GM19468 (cell line): ENCODE data around the gene KCNJ10.

ENCODE experiments used
- ATAC-seq: cut with Tn5 transposase; IDR thresholded peaks from one replicate; pipeline ENCODE4 v1.9.1; 2021; ENCODE audit warnings: mild to moderate bottlenecking, moderate library complexity, moderate number of reproducible peaks; ENCODE audit not compliant: unreplicated experiment; ENCODE audit errors: extremely low read depth

KCNJ10 gene

DNA sequence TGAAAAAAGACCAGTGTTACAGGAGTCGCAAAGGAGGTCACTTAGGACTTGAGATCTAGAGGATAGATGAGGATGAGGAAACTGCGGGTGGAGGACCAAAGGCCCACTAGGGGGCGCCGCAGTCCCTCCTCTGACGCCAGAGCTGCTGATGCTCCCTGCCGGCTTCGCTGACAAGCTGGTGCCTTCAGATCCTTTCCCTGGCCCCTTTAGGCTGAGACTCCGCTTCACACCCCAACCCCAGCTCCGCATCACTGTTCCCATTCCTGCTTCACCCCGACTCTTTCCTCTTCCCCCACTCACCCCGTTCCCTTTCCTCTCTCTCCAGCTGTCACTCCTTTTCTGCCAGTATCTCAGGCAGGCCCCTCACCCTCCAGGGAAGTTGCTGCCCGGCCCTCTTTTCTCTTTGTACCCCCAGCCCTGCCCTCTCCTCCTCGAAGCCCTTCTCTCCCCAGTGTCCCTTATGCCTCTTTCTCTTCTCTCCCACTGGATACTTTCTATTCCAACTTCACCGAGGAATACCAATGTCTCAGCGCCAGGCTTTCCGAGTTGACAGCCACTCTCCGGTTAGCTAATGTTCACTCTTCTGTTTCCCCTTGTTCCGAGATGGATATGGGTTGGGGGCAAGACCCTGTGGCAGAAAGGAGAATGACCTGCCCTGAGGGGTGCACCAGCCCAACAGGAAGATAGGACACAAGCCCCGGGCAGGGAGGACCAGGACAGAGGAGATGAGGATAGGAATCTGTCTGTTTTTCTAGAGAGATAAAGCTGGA, 15.9 kb upstream of the KCNJ10 start:
- ATAC-seq: no peak

DNA sequence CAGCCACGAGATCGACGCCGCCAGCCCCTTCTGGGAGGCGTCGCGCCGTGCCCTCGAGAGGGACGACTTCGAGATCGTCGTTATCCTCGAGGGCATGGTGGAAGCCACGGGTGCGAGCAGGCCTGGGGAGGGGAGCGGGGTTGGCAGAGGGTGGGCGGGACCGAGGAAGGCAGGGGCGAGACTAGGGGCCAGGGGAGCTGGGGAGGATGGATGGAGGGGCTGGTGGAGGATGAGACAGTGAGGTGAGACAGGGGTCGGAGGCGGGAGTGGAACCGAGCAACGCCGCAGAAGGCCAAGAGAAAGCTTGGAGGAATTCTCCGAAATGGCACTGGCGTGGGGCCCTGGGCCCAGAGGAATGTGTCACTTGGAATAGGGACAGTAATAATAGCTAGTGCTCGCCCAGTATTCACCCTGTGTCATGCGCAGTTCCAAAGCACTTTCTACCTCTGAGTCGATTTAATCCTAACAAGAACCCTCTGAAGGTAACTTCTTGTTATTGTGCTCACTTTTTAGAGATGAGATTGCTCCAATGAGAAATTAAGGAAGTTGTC, 14.9 kb upstream of the KCNJ10 start:
- ATAC-seq: no peak

DNA sequence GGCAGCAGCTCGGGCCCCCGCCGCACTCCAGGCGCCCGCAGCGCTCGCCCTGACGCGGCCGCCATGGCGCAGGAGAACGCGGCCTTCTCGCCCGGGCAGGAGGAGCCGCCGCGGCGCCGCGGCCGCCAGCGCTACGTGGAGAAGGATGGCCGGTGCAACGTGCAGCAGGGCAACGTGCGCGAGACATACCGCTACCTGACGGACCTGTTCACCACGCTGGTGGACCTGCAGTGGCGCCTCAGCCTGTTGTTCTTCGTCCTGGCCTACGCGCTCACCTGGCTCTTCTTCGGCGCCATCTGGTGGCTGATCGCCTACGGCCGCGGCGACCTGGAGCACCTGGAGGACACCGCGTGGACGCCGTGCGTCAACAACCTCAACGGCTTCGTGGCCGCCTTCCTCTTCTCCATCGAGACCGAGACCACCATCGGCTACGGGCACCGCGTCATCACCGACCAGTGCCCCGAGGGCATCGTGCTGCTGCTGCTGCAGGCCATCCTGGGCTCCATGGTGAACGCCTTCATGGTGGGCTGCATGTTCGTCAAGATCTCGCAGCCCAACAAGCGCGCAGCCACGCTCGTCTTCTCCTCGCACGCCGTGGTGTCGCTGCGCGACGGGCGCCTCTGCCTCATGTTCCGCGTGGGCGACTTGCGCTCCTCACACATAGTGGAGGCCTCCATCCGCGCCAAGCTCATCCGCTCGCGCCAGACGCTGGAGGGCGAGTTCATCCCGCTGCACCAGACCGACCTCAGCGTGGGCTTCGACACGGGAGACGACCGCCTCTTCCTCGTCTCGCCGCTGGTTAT, 14.2 kb upstream of the KCNJ10 start:
- no peak for ATAC-seq

DNA sequence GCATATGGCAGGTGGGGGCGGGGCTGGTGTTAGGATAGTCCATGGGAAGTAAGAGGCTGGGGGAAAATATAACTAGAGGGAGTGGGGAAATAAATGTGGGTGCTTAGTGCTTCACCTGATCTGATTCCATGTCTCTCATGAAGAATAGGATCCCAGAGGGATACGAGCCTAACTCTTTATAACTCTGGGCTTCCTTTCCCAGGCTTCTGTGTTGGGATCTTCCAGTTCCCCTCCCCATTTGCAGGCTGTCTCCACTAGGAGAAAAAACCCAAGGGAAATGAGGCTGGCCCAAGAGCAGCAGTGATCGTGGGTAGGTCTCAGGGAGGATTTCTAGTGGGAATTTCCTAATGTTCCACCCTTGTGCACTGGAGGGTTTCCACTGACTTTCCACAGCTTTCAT, 13.0 kb upstream of the KCNJ10 start:
- ATAC-seq: no peak

DNA sequence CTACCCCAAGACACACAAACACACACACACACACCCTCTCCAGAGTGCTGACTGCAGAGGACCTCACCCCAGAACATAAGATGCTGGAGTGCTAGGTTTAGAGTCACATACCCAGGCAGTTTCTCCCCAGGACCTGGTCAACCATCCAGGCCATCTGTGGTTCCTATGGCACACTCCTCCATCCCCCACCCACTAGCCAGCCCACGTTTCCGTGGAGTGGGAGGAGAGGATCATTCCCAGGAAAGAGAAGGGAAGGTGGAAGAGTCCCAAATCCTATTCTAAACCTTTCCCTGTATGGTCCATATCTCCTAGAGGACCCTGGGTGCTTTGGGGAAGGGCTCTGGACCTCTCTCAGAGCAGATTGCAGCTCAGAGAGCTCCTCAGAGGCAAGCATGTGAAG, 12.5 kb upstream of the KCNJ10 start:
- ATAC-seq: no peak

DNA sequence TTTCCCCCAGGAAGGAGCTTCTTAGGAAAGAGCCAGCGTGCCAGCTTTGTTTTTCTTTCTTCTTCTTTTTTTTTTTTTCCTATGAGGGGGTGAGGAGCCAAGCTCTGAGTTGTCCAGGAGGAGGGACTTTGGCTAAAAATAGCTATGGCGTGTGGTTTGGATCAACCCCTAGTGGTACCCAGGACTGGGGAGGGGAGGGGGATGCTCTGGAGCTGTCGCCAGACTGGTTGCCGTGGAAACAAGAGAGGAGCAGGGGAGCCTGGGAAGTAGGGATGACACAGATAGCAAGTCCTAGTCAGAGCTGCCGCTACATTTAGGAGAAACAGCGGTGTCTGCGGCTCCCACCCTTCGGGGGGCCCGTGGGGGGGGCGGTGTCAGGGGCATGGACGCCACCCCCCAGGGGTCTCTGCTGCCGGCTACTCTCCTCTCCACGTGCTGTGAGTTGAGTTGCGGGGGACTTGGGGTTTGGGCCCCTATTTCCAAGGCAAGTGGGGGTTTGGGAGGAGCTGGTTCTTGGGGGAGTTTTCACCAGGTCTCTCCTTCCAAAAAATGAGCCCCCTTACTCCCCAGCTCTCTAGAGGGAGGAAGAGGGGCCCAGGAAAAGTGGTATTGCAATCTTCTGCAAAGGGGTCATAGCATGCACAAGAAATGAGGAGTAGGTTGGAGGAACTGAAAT, 11.4 kb upstream of the KCNJ10 start, which contains the start of gene KCNJ9:
Gene KCNJ9, plus strand, starts transcription at position 278 of the 676 bp plus-strand sequence. CDS start 2,493 bp downstream, outside the sequence.
- no peak for ATAC-seq

DNA sequence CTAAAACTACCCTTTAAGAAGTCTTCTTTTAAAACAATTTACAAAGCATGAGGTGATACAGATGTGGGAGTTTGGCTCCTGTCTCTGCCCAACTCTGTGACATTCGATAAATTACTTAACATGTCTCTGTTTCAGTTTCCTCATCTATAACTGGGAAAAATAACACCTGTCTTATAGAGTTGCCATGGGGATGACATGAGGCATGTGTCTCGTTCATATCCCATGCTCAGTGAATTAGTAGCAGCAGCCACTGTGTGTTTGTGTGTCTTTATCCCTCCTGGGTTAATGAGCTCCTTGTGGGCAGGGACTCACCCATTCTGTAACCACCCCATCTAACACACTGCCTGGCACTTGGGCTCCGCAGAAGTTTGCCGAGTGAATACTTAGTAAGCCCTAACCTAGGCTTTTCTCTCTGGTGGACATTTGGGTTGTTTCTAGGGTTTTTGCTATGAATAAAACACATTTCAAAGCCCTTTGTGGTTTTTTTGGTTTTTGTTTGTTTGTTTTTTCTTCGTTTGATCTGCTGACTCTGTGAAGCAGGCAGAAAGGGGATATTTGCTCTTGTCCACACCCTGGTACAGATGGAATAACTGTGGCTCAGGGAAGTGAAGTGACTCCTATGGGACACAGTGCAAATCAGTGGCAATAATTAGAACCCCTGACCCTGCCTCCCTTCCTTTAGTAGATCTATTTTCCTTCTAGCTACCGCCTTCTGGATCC, 10.6 kb upstream of the KCNJ10 start:
- ATAC-seq: no peak

DNA sequence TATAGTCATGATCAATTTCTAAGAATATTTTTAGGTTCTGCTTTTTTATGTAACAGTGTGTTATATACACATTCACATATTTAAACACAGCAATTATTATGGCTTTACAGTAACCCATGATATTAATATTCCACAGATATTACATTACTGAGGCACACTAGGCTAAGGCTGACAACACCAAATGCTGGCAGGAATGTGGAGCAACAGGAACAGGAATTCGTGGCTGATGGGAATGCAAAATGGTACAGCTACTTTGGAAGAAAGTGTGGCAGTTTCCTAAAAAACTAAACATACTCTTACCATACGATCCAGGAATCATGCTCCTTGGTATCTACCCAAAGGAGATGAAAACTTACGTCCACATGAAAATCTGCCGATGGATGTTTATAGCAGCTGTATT, 9.5 kb upstream of the KCNJ10 start:
- no peak for ATAC-seq

DNA sequence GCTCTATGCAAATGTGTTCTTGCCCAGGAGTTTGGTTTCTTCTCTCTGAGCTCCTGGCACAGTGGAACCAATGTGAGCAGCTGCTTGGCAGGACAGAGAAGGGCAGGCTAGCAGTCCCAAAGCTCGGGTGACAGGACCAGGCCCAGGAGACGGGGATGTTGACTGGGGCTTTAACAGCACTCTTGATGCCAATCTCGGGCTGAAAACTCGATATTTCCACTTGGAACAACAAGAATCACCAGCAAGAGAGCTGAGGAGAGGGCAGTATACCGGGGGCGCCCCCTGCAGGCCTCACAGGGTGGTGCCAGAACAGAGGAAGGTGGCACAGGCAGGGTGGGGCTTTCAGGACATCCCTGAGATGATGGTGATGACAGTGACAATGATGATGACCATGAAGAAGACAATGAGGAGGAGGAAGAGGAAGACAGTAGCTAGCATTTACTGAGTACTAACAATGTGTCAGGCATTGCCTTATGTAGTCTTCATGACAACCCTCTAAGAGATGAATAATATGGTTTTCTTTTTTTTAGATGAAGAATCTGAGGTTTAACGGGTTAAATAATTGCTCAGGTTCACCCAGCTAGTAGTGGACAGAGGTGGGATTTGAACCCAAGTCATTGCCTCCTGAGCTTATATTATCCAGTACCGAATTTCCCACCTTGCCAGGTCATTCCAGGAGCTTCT, 8.7 kb upstream of the KCNJ10 start:
- no peak for ATAC-seq

DNA sequence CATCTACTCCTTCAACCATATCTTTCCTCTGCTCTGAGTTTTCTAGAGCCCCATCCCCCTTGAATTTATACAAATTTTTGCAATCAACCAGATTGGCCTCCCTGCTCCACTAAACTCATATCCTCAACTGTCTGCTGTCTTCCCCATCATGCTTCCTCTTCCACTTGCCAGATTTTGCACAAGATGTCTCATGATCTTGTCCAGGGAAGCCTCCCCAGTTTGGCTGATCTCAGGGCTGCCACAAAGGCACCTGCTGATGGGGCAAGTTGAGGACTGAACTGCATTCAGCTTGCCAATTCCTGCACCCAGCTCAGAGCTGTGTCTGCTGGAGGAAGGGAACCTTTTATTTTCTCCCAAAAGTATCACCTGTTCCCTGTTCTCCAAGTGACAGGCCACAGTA, 7.5 kb upstream of the KCNJ10 start:
- no peak for ATAC-seq

DNA sequence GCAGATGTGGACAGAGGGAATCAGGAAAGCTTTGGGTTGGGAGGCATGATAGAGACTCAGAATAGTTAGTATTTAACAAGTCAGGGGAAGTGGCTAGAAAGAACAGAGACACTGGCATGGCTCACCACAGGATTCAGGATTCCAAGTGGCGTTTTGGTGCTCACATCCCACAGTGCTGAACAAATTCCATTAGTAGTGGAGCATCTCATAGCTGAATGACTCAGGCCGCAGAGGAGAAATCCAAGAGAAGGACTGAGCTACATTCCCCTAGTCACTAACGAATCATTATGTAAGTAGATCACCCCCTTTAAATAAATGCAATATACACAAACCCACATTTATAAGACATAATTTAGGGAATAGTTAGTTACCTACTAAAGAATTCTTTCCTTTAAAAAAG, 6.3 kb upstream of the KCNJ10 start:
- ATAC-seq: no peak

DNA sequence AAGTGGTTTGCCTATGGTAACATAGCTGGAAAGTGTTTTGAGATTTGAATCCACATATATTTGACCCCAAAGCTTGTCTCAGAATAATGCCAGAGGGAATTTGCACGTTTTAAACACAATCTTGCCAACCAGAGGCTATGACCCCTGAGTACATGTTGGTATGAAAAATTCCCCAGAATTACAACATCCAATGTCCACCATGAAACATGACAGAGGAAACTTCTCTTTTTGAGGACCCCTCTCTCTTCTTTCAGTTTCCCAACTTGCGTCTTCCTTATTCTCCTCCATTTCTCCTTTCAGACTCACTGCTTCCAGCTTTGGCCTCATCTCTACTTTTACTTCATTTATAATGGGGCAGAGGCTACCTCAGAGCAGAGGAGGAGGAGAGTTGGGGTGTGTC, 5.9 kb upstream of the KCNJ10 start:
- no peak for ATAC-seq

DNA sequence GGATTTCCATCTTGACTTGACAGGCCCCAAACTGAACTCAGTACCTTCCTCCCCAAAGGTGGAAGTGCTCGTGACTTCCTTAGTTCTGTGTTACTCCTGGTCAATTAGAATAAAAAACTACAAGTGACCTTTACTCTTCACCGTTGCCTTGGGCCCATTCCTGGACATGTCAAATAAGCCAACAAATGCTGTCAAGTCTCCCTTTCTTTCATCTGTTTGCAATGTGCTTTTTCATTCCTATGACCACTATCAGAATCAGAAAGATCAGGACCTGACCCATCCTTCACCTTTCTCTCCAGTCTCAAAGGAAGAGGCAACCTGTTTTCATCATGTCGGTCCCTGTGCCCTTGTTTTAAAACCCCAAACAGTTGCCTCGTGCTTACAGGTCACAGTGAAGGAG, 4.9 kb upstream of the KCNJ10 start:
- ATAC-seq: no peak

DNA sequence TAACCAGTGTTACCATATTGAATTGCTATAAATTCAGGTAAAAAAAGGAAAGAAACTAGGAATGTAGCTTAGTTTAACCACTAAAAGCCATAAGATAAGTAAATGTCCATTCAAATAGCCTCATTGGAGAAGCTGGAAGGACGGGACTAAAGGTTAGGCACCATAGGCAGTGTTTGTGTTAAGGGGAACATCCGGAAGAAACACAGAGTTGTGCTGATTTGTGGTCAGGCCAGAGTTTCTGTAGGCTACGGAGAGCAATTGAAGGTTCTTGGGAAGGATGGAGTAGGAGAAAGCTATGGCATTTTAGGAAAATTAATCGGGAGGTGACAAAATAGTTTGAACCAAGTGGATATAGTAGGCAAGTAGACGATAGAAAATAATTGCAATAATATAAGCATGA, 1.3 kb upstream of the KCNJ10 start:
- ATAC-seq: no peak

DNA sequence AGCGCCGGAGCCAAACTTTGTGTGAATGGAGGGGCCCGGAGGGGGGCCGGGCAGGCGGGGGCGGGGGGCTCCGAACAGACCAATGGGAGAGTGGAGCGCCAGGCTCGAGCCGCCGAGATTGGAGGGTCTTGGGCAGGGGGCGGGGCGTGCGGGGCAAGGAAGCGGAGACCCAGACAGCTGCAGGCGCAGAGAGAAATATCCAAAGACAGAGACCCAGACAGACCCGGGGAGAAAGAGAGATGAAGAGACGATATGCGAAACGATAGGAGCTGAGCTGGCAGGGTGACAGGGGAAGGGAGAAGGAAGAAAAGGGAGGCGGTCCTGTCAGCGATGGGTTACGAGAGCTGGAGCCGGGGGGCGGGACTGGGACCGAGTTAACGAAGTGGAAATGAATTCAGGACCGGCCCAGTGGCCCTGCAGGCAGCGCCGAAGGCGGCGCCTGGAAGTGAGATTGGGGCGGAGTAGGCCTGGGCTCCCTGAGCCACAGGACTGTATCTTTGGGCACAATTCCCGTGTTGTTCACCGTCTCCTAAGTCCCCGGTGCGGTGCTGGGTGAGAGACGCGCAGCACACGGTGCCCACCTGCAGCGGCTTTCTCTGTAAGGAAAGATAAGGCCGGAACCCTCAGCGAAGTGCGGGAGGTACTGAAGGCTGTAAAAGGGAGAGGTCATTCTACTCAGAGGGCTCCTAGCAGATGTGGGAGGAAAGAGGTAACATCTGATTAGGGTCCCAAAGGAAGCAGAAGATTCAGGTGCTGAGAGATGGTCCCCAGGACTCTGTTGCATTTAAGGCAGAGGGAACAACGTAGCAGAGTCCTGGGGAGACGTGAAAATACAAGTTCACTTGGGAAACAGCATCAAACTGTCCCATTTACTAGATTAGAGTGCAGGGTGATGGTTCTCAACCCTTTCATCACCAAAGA, 543 bp upstream of the KCNJ10 start:
- ATAC-seq: no peak

DNA sequence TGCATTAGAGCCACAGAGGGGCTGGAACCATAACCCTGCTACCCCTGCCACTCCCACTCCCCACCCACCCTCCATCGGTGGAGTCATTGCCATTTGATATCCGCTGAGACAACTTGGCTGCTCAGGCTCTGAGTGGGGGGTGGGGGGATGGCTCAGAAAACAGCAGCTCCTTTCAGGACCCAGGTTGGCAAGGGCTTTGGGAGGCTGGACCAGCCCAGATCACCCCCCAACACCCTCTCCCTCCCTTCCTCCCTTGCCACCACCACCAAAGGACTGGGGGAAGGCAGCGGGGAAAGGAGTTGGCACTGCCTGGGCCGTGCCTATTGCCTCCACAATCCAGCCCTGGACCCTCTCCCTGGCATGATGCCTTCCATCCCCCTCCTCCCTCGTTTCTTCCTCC, 1.7 kb downstream of the KCNJ10 start:
- no peak for ATAC-seq

DNA sequence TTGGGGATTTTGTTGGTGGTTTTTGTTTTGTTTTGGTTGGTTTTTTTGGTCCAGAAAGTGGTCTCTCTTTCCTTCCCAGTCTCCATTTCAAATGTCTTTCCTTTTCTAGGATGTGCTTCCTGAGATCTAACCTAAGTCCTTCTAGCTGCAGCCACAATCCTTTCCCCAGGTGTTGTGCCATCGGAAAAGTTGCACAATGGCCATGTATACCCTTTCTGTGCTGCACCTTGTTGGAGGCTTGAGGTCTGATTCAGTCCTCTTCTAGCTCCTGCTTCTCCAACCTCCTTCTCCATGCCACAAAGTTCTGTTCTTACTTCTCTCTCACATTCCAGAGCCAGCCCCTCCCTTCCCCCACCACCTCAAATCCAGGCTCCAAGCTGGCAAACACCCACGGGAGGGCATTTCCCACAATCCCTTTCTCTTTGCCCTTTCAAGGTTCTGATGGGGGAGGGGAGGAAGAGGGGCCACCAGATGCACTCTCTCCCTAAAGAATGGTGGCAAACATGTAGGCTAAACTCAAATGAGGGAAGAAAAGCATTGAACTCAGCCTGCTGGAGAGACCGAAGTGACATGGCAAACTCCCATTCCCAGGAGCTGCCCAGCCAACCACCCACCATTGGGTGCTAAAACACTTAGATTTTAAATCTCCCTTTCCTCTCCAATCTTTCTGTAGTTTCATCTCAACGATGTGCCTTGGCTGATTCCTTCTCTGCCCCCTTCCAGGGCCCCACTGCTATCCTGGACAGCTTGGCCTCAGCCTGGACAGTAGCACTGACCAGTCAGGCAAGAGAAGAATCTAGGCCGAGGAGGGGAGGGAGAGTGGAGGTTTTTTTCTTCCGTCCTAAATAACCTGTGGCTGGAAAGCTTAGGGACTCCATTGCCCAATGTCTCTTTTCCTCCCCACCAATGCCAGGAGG, 2.9 kb downstream of the KCNJ10 start:
- no peak for ATAC-seq

DNA sequence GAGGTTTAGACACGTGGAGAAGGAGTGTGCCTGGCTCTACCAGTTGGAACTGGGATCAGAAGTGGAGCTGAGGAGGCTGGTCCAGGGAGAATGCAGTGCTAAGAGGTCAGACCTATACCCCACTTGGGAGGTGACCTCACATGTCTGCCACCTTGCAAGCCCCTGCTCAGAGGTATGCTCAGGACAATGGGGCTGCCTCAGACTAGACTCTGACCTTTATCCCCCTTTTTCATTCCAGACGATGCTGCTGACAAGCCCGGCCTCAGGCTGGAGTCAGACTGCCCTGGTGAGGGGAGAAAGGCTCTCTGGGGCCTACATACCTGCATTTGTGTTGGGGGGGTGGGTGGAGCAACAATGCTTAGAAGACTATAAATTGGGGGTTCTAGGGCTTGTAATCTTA, 5.2 kb downstream of the KCNJ10 start:
- ATAC-seq: no peak
